ENCODE results near the gene U2AF2.

U2AF2 gene

GRCh38 chr19:55654323-55654867 lies 440 bp upstream of the U2AF2 start:
- DNase-seq (ENCODE audit: insufficient read length, low spot score): peak; percentile 81

GRCh38 chr19:55655648-55656040 lies 809 bp downstream of the U2AF2 start:
- no peak for FAIRE-seq

More at GRCh38 chr19:55654323-55654867, 440 bp upstream of the U2AF2 start:
- FAIRE-seq: peak; percentile 99

GRCh38 chr19:55656552-55656951 lies 1.7 kb downstream of the U2AF2 start:
- DNase-seq (ENCODE audit: insufficient read length, low spot score) (no peak), FAIRE-seq (no peak)

More at GRCh38 chr19:55655648-55656040, 809 bp downstream of the U2AF2 start:
- DNase-seq (ENCODE audit: insufficient read length, low spot score): no peak

- no peak for DNase-seq (ENCODE audit: insufficient read length, low spot score)
- no peak for FAIRE-seq
Measured at GRCh38 chr19:55656988-55657747, 2.3 kb downstream of the U2AF2 start.

GRCh38 chr19:55658846-55659459 lies 4.1 kb downstream of the U2AF2 start:
- FAIRE-seq (no peak), DNase-seq (ENCODE audit: insufficient read length, low spot score) (no peak)

- no peak for DNase-seq (ENCODE audit: insufficient read length, low spot score)
- no peak for FAIRE-seq
Measured at GRCh38 chr19:55659822-55660221, 5.0 kb downstream of the U2AF2 start.

GRCh38 chr19:55660404-55660803 lies 5.6 kb downstream of the U2AF2 start:
- FAIRE-seq: no peak
- DNase-seq (ENCODE audit: insufficient read length, low spot score): no peak

GRCh38 chr19:55660991-55661390 lies 6.2 kb downstream of the U2AF2 start:
- DNase-seq (ENCODE audit: insufficient read length, low spot score): no peak

GRCh38 chr19:55661826-55662225 lies 7.0 kb downstream of the U2AF2 start:
- no peak for DNase-seq (ENCODE audit: insufficient read length, low spot score)
- no peak for FAIRE-seq

More at GRCh38 chr19:55660991-55661390, 6.2 kb downstream of the U2AF2 start:
- FAIRE-seq: no peak

GRCh38 chr19:55663846-55664536 lies 9.2 kb downstream of the U2AF2 start:
- no peak for FAIRE-seq
- DNase-seq (ENCODE audit: insufficient read length, low spot score): no peak

GRCh38 chr19:55666343-55667005 lies 11.6 kb downstream of the U2AF2 start:
- FAIRE-seq (no peak), DNase-seq (ENCODE audit: insufficient read length, low spot score) (no peak)

- FAIRE-seq (no peak), DNase-seq (ENCODE audit: insufficient read length, low spot score) (no peak)
Measured at GRCh38 chr19:55667006-55667381, 12.2 kb downstream of the U2AF2 start.

- no peak for FAIRE-seq
- DNase-seq (ENCODE audit: insufficient read length, low spot score): no peak
Measured at GRCh38 chr19:55667511-55667910, 12.7 kb downstream of the U2AF2 start.

GRCh38 chr19:55667958-55668357 lies 13.1 kb downstream of the U2AF2 start:
- no peak for FAIRE-seq
- no peak for DNase-seq (ENCODE audit: insufficient read length, low spot score)

- DNase-seq (ENCODE audit: insufficient read length, low spot score) (no peak), FAIRE-seq (no peak)
Measured at GRCh38 chr19:55668603-55669348, 13.9 kb downstream of the U2AF2 start.

GRCh38 chr19:55669418-55670279 lies 14.8 kb downstream of the U2AF2 start:
- DNase-seq (ENCODE audit: insufficient read length, low spot score) (no peak), FAIRE-seq (no peak)

- DNase-seq (ENCODE audit: insufficient read length, low spot score) (no peak), FAIRE-seq (peak; percentile 66)
Measured at GRCh38 chr19:55670280-55671053, 15.6 kb downstream of the U2AF2 start.

- FAIRE-seq (no peak), DNase-seq (ENCODE audit: insufficient read length, low spot score) (no peak)
Measured at GRCh38 chr19:55671054-55671378, 16.2 kb downstream of the U2AF2 start.

- DNase-seq (ENCODE audit: insufficient read length, low spot score): no peak
- no peak for FAIRE-seq
Measured at GRCh38 chr19:55672418-55672817, 17.6 kb downstream of the U2AF2 start.
